Stimulated activated CD4-positive, alpha-beta T cell treated with anti-CD3 and anti-CD28 coated beads, Interleukin-1b, Interleukin-23, amount 100 ng/mL, for 4 hours (primary cell): ENCODE data around the gene SLC5A6.

ENCODE experiments used
- DNase-seq, 2 donors: peaks; one replicate each; pipeline ENCODE4 v3.0.0-alpha.2; 2020; ENCODE audit warnings: low read depth in 2 of 2

The SLC5A6 gene

GRCh38 chr2:27175330-27175729 lies 36.7 kb downstream of the SLC5A6 start:
- DNase-seq = no peak

- no peak for DNase-seq
These were observed 37.4 kb downstream of the SLC5A6 start for GRCh38 chr2:27174638-27175037.

GRCh38 chr2:27171351-27171848 lies 40.7 kb downstream of the SLC5A6 start:
- DNase-seq = no peak

GRCh38 chr2:27170581-27171337 lies 41.3 kb downstream of the SLC5A6 start:
- DNase-seq = no peak

GRCh38 chr2:27164960-27165763 lies 46.9 kb downstream of the SLC5A6 start:
- no peak for DNase-seq

GRCh38 chr2:27162151-27163121 lies 49.6 kb downstream of the SLC5A6 start:
- no peak for DNase-seq

GRCh38 chr2:27160191-27160590 lies 51.9 kb downstream of the SLC5A6 start:
- DNase-seq = no peak

GRCh38 chr2:27159271-27159670 lies 52.8 kb downstream of the SLC5A6 start:
- DNase-seq = no peak

GRCh38 chr2:27158468-27158867 lies 53.6 kb downstream of the SLC5A6 start:
- DNase-seq = no peak

- no peak for DNase-seq
These were observed 57.0 kb downstream of the SLC5A6 start for GRCh38 chr2:27155069-27155520.

- no peak for DNase-seq
These were observed 57.6 kb downstream of the SLC5A6 start for GRCh38 chr2:27154488-27154887.

GRCh38 chr2:27152796-27153464 lies 59.1 kb downstream of the SLC5A6 start:
- DNase-seq = no peak

- no peak for DNase-seq
These were observed 59.8 kb downstream of the SLC5A6 start for GRCh38 chr2:27152102-27152795.

GRCh38 chr2:27150639-27151230 lies 61.3 kb downstream of the SLC5A6 start:
- DNase-seq = no peak
